Suprapubic skin (tissue), 3 donors: Measurements from ENCODE around the gene PHLDA3.

ENCODE experiments used
- POLR2A ChIP-seq, 2 donors: fragments of 450-650 bp; IDR thresholded peaks; one replicate each; pipeline ENCODE4 v1.6.1; 2017; ENCODE audit warnings: antibody characterized with exemption in 2 of 2, mild to moderate bottlenecking in 2 of 2, moderate library complexity in 2 of 2
- TF ChIP-seq, protein P1 (sequence below), 2 donors: fragments of 200-600 bp in 1 of 2; fragments of 450-650 bp in 1 of 2; sonication (generic) in 1 of 2; IDR thresholded peaks; one replicate each; pipeline ENCODE4 v1.5.1; 2016 to 2019; ENCODE audit warnings: antibody characterized with exemption in 2 of 2, mild to moderate bottlenecking in 1 of 2, moderate library complexity in 1 of 2

DNA sequence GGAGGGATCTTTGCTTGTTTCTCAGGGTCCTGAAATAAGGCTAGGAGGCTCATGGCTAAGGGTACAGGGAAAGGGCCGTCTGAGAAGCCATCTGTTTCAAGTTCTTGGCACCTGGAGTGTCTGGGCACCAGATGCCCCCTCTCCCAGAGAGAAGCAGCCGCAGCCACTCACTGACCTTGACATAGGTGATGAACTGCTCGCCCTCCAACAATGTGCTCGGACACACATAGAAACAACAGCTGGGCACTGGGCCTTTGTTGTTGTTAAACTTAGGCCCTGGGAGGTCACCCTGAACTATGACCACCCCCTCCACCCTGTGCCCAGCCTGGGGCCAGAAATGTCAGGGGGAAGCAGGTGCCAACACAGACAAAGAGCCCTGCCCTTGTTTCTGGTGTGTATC is 38.2 kb downstream of the PHLDA3 start:
- TF ChIP-seq, protein P1, sequence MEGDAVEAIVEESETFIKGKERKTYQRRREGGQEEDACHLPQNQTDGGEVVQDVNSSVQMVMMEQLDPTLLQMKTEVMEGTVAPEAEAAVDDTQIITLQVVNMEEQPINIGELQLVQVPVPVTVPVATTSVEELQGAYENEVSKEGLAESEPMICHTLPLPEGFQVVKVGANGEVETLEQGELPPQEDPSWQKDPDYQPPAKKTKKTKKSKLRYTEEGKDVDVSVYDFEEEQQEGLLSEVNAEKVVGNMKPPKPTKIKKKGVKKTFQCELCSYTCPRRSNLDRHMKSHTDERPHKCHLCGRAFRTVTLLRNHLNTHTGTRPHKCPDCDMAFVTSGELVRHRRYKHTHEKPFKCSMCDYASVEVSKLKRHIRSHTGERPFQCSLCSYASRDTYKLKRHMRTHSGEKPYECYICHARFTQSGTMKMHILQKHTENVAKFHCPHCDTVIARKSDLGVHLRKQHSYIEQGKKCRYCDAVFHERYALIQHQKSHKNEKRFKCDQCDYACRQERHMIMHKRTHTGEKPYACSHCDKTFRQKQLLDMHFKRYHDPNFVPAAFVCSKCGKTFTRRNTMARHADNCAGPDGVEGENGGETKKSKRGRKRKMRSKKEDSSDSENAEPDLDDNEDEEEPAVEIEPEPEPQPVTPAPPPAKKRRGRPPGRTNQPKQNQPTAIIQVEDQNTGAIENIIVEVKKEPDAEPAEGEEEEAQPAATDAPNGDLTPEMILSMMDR (IDR thresholded peaks at IDR 0.05), result no peak
- no peak for TF ChIP-seq POLR2A (IDR thresholded peaks at IDR 0.05)
